Endothelial cell of umbilical vein (primary cell): Measurements from ENCODE around the gene GRIA3. TPM values are rescaled to one million over a fixed set of nuclear protein-coding genes. Genes with fewer than 3 reads are reported as not detected.

Experiments
- BruUV-seq: library from RNA; stranded (reverse); fragments of 400-500 nt; replicated peaks from 2 replicates; lab custom pipeline; 2021; lab: Mats Ljungman, UMichigan
- CTCF ChIA-PET: fragments of 300-600, 350-600 bp; sonication (Branson Sonifier 250); formaldehyde crosslinking; loops from one replicate; lab custom pipeline; 2021; ENCODE audit warnings: antibody characterized with exemption, inconsistent platforms; lab: Charles Lee
- POLR2A ChIA-PET: fragments of 300-600, 350-600 bp; sonication (Branson Sonifier 250); formaldehyde crosslinking; loops from one replicate; lab custom pipeline; 2021; ENCODE audit warnings: antibody characterized with exemption, inconsistent platforms; lab: Charles Lee
- DNase-seq: peaks from one replicate; pipeline ENCODE4 v3.0.0-alpha.2; 2011; ENCODE audit warnings: low read depth, low spot score
- FAIRE-seq: peaks from 2 replicates; lab custom pipeline; 2011; peaks lifted over from hg19 to GRCh38; lab: Jason Lieb, UNC
- H2AFZ ChIP-seq: 2 replicates; pipeline ENCODE4 v1.6.0; 2012; ENCODE audit warnings: low read depth, low read length, control low read depth, inconsistent platforms
- H3K27ac ChIP-seq: 2 replicates; pipeline ENCODE4 v1.5.1; 2011; ENCODE audit warnings: low read depth, mild to moderate bottlenecking, control low read depth, low read length, moderate library complexity; ENCODE audit not compliant: insufficient read depth
- H3K27me3 ChIP-seq, 2 experiments: 2 replicates each; pipeline versions ENCODE4 v1.6.0 to v1.6.1; 2011; ENCODE audit warnings: low read length in 2 of 2, mixed read lengths in 1 of 2; ENCODE audit not compliant: control insufficient read depth in 2 of 2, insufficient read depth in 2 of 2
- H3K36me3 ChIP-seq, 2 experiments: 2 replicates in 1 of 2; 3 replicates in 1 of 2; pipeline ENCODE4 v1.5.1; 2011; ENCODE audit warnings: low read length in 2 of 2, mild to moderate bottlenecking in 1 of 2, moderate library complexity in 1 of 2; ENCODE audit not compliant: control insufficient read depth in 2 of 2, insufficient read depth in 2 of 2; ENCODE audit errors: extremely low read depth in 1 of 2
- H3K4me1 ChIP-seq: 3 replicates; pipeline ENCODE4 v1.5.1; 2011; ENCODE audit warnings: mild to moderate bottlenecking, low read length; ENCODE audit not compliant: control insufficient read depth, insufficient read depth; ENCODE audit errors: extremely low read depth
- H3K4me2 ChIP-seq: 2 replicates; pipeline ENCODE4 v1.6.1; 2011; ENCODE audit warnings: low read length, control low read depth, mixed read lengths; ENCODE audit not compliant: insufficient read depth
- H3K4me3 ChIP-seq, 3 experiments: fragments of 200-600 bp in 1 of 3; sonication (generic), shearing (Covaris generic) in 1 of 3; replicated peaks in 1 of 3; 2 replicates each; pipeline ENCODE4 v1.5.1; 2011 to 2016; ENCODE audit warnings: control low read depth in 3 of 3, low read length in 3 of 3, mild to moderate bottlenecking in 2 of 3, inconsistent platforms in 1 of 3, low read depth in 1 of 3, moderate library complexity in 1 of 3; ENCODE audit not compliant: insufficient read depth in 1 of 3
- H3K79me2 ChIP-seq: 2 replicates; pipeline ENCODE4 v1.6.0; 2012; ENCODE audit warnings: low read length, inconsistent platforms; ENCODE audit not compliant: control insufficient read depth, insufficient read depth
- H3K9ac ChIP-seq: replicated peaks from 2 replicates; pipeline ENCODE3; 2011; ENCODE audit warnings: low read length, control low read depth; ENCODE audit not compliant: insufficient read depth; ENCODE audit errors: extremely low read depth
- H3K9me1 ChIP-seq: replicated peaks from 3 replicates; pipeline ENCODE4 v1.6.0; 2011; ENCODE audit warnings: mild to moderate bottlenecking, low read length; ENCODE audit not compliant: control insufficient read depth, insufficient read depth; ENCODE audit errors: extremely low read depth
- H3K9me3 ChIP-seq: replicated peaks from 2 replicates; pipeline ENCODE4 v1.5.1; 2012; ENCODE audit warnings: low read length, inconsistent platforms; ENCODE audit not compliant: control insufficient read depth, insufficient read depth
- H4K20me1 ChIP-seq: replicated peaks from 2 replicates; pipeline ENCODE3; 2011; ENCODE audit warnings: mild to moderate bottlenecking, low read length; ENCODE audit not compliant: control insufficient read depth, insufficient read depth; ENCODE audit errors: extremely low read depth
- CTCF ChIP-seq, 2 donors: IDR thresholded peaks; 1 replicate in 1 of 2; 2 replicates in 1 of 2; pipeline ENCODE4 v1.5.1; 2011; ENCODE audit warnings: low read length in 2 of 2, mild to moderate bottlenecking in 2 of 2, moderate library complexity in 2 of 2, control low read depth in 1 of 2, inconsistent platforms in 1 of 2, low read depth in 1 of 2; ENCODE audit not compliant: insufficient read depth in 1 of 2; ENCODE audit errors: extremely low read depth in 1 of 2
- EZH2 ChIP-seq: IDR thresholded peaks from 2 replicates; pipeline ENCODE4 v1.6.1; 2012; ENCODE audit warnings: borderline replicate concordance, low read depth, mild to moderate bottlenecking, moderate library complexity, low read length, inconsistent platforms; ENCODE audit not compliant: severe bottlenecking
- FOS ChIP-seq: IDR thresholded peaks from 2 replicates; pipeline ENCODE4 v1.6.1; 2011; ENCODE audit warnings: mild to moderate bottlenecking, low read length, moderate library complexity, borderline replicate concordance; ENCODE audit not compliant: insufficient read depth
- GATA2 ChIP-seq: IDR thresholded peaks from 2 replicates; pipeline ENCODE4 v1.7.0; 2011; ENCODE audit warnings: low read depth, mild to moderate bottlenecking, moderate library complexity, mixed read lengths, low read length; ENCODE audit not compliant: insufficient read length, insufficient read depth
- JUN ChIP-seq: IDR thresholded peaks from 2 replicates; pipeline ENCODE4 v1.6.1; 2011; ENCODE audit warnings: borderline replicate concordance, low read depth; ENCODE audit not compliant: insufficient read length, insufficient read depth
- MAX ChIP-seq: IDR thresholded peaks from 2 replicates; pipeline ENCODE4 v1.6.1; 2011; ENCODE audit not compliant: insufficient read depth, insufficient read length
- MYC ChIP-seq: IDR thresholded peaks from one replicate; pipeline ENCODE4 v1.6.1; 2011; ENCODE audit warnings: mild to moderate bottlenecking, low read depth, low read length
- POLR2A ChIP-seq: IDR thresholded peaks from 2 replicates; pipeline ENCODE4 v1.6.1; 2012; ENCODE audit warnings: low read depth, mild to moderate bottlenecking, control low read depth, low read length
- POLR2AphosphoS5 ChIP-seq: IDR thresholded peaks from 2 replicates; pipeline ENCODE4 v1.6.1; 2012; ENCODE audit warnings: low read depth, mild to moderate bottlenecking, control low read depth, low read length, moderate library complexity; ENCODE audit not compliant: insufficient read depth
- dilution Hi-C: fragments of 300-500 bp; cut with MboI; formaldehyde crosslinking; loops from one replicate; pipeline ENCODE4 v1.15.0; 2019; ENCODE audit warnings: low sequenced_read_pairs; ENCODE audit not compliant: extremely low pct_ligation_motif_present
- intact Hi-C: fragments of 100-400 bp; cut with micrococcal nuclease; formaldehyde crosslinking; loops from one replicate; pipeline ENCODE4 v1.10.0; 2022
- polyA plus RNA-seq, 4 experiments: library from polyadenylated mRNA; depleted of rRNA in 3 of 4; stranded (reverse) in 3 of 4; unstranded in 1 of 4; fragments of >200 nt; gene quantifications; 2 replicates each; pipeline versions ENCODE4 v1.2.1 to v1.2.3, GENCODE V29; 2011 to 2012; ENCODE audit warnings: missing spikeins in 1 of 4
- total RNA-seq: library from RNA; stranded (reverse); gene quantifications from 2 replicates; pipeline ENCODE4 v1.2.3, GENCODE V29; 2021

GRIA3 gene
- total and polyA plus RNA-seq, 2 donors (not counting 3 experiments of a cell fraction or from before 2014, with no cell fraction given) = not detected

- Histone ChIP-seq H3K4me2 (no peak overlapping the region), H3K9me3 (no peaks in the 10 kb centered on the region), H3K4me3 (no peak overlapping the region), H3K27me3 (no peaks in the 10 kb centered on the region), H3K36me3 (no peaks in the 10 kb centered on the region), H3K9ac (no peak overlapping the region), H3K79me2 (no peaks in the 10 kb centered on the region), H3K4me1 (no peaks in the 10 kb centered on the region), H3K27ac (no peak overlapping the region), H4K20me1 (no peaks in the 10 kb centered on the region), H2AFZ (no peak overlapping the region), H3K9me1 (no peaks in the 10 kb centered on the region)
- intact Hi-C loops (no loop called here), dilution Hi-C loops (no loop called here)
- DNase-seq (no peak), FAIRE-seq (no peak)
- ChIA-PET POLR2A (no interaction called here), CTCF (no interaction called here)
- no peak for TF ChIP-seq CTCF (IDR thresholded peaks at IDR 0.05; ENCODE audit: extremely low read depth in 1 of 2, insufficient read depth in 1 of 2, low read depth in 1 of 2, low read length in 2 of 2)
- no peak for TF ChIP-seq MAX
- TF ChIP-seq GATA2 = no peak
- no peak for TF ChIP-seq MYC
- no peak for TF ChIP-seq POLR2A
- TF ChIP-seq EZH2 = no peak
- TF ChIP-seq JUN = no peak
- TF ChIP-seq POLR2AphosphoS5 = no peak
- no peak for TF ChIP-seq FOS
- BruUV-seq = no TSS peak
These were observed 33.6 kb downstream of the GRIA3 start for GRCh38 chrX:123217728-123218127.
